GM23338 (cell line): ENCODE results near the gene GORAB.

Experiments
- CREB1 ChIP-seq: fragments of 250-450 bp; sonication (Bioruptor Pico); IDR thresholded peaks from 2 replicates; pipeline ENCODE4 v1.5.0; 2020; ENCODE audit warnings: low read depth, mild to moderate bottlenecking, moderate library complexity
- CTCF ChIP-seq, 2 experiments: fragments of 200-600 bp in 1 of 2; sonication (generic) in 1 of 2; conservative IDR thresholded peaks; 2 replicates each; pipeline versions ENCODE4 v1.5.1 to v1.6.1; 2016 to 2017; ENCODE audit warnings: antibody characterized with exemption in 2 of 2, low read depth in 2 of 2, mild to moderate bottlenecking in 2 of 2, moderate library complexity in 1 of 2
- ETS1 ChIP-seq: IDR thresholded peaks from 2 replicates; pipeline ENCODE4 v1.6.1; 2016; ENCODE audit warnings: antibody characterized with exemption
- EZH2 ChIP-seq: fragments of 200-600 bp; sonication (generic); IDR thresholded peaks from one replicate; pipeline ENCODE4 v1.8.0; 2017; ENCODE audit warnings: antibody characterized with exemption, mild to moderate bottlenecking, low read depth; ENCODE audit not compliant: unreplicated experiment
- EZH2phosphoT487 ChIP-seq: fragments of 200-600 bp; sonication (generic); IDR thresholded peaks from one replicate; pipeline ENCODE4 v1.8.1; 2018; ENCODE audit warnings: antibody characterized with exemption; ENCODE audit not compliant: unreplicated experiment
- JUNB ChIP-seq: IDR thresholded peaks from one replicate; pipeline ENCODE4 v1.6.1; 2016; ENCODE audit warnings: antibody characterized with exemption; ENCODE audit not compliant: unreplicated experiment
- NANOG ChIP-seq: IDR thresholded peaks from 2 replicates; pipeline ENCODE4 v1.6.1; 2016; ENCODE audit warnings: antibody characterized with exemption, borderline replicate concordance
- POLR2AphosphoS5 ChIP-seq: IDR thresholded peaks from 2 replicates; pipeline ENCODE4 v1.6.1; 2016; ENCODE audit warnings: antibody characterized with exemption, low read depth
- REST ChIP-seq: IDR thresholded peaks from one replicate; pipeline ENCODE4 v1.6.1; 2018; ENCODE audit warnings: antibody characterized with exemption; ENCODE audit not compliant: unreplicated experiment
- STAT1 ChIP-seq: IDR thresholded peaks from one replicate; pipeline ENCODE4 v1.6.1; 2016; ENCODE audit warnings: antibody characterized with exemption; ENCODE audit not compliant: unreplicated experiment
- ZNF114 ChIP-seq: fragments of 250-450 bp; sonication (Bioruptor Pico); IDR thresholded peaks from 2 replicates; pipeline ENCODE4 v1.5.0; 2020; ENCODE audit warnings: mild to moderate bottlenecking, moderate library complexity

DNA sequence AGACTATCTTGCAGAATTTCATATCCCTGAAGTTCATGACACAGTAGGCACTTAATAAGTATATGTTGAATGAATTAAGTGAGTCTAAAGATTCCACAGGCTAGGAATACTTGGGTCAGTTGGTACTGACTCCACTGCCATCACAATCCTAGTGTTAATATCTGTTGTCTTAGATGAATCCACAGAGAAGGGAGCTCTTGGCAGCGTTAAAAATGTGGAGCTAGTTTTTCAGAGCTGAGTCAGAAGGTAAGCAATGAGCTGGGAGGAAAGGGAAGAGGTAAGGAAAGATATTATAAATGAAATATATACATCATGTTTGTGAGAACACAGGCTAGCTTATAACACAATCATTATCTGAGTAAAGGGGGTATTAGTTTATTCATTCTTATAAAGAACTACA lies 21.8 kb upstream of the GORAB start:
- no peak for TF ChIP-seq EZH2
- no peak for TF ChIP-seq CTCF (conservative IDR thresholded peaks at IDR 0.05; ENCODE audit: low read depth in 2 of 2)
- no peak for TF ChIP-seq REST
- no peak for TF ChIP-seq ETS1
- no peak for TF ChIP-seq CREB1 (CRISPR knock-in tag)
- no peak for TF ChIP-seq EZH2phosphoT487
- no peak for TF ChIP-seq JUNB
- no peak for TF ChIP-seq POLR2AphosphoS5
- no peak for TF ChIP-seq ZNF114 (CRISPR knock-in tag)
- no peak for TF ChIP-seq STAT1
- TF ChIP-seq NANOG, result no peak
